Measurements from ENCODE around the gene HSD17B11.

GRCh38 chr4:87392183-87392582, 1.2 kb upstream of the HSD17B11 start:
- TF ChIP-seq CTCF (IDR thresholded peaks at IDR 0.05; ENCODE audit: insufficient read depth, low read length) (no peak), GABPA (IDR thresholded peaks at IDR 0.05; ENCODE audit: low read depth) (no peak)
- TF ChIP-seq, protein P1, sequence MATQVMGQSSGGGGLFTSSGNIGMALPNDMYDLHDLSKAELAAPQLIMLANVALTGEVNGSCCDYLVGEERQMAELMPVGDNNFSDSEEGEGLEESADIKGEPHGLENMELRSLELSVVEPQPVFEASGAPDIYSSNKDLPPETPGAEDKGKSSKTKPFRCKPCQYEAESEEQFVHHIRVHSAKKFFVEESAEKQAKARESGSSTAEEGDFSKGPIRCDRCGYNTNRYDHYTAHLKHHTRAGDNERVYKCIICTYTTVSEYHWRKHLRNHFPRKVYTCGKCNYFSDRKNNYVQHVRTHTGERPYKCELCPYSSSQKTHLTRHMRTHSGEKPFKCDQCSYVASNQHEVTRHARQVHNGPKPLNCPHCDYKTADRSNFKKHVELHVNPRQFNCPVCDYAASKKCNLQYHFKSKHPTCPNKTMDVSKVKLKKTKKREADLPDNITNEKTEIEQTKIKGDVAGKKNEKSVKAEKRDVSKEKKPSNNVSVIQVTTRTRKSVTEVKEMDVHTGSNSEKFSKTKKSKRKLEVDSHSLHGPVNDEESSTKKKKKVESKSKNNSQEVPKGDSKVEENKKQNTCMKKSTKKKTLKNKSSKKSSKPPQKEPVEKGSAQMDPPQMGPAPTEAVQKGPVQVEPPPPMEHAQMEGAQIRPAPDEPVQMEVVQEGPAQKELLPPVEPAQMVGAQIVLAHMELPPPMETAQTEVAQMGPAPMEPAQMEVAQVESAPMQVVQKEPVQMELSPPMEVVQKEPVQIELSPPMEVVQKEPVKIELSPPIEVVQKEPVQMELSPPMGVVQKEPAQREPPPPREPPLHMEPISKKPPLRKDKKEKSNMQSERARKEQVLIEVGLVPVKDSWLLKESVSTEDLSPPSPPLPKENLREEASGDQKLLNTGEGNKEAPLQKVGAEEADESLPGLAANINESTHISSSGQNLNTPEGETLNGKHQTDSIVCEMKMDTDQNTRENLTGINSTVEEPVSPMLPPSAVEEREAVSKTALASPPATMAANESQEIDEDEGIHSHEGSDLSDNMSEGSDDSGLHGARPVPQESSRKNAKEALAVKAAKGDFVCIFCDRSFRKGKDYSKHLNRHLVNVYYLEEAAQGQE (IDR thresholded peaks at IDR 0.05; ENCODE audit: insufficient replicate concordance, low read depth): no peak
